HL-60 (cell line): ENCODE data around the gene ZBTB7C.

Experiments
- DNase-seq, 2 experiments: peaks; one replicate each; pipeline ENCODE4 v3.0.0-alpha.2; 2010 to 2020; ENCODE audit warnings: low read depth in 1 of 2, low spot score in 1 of 2
- H3K27ac ChIP-seq: fragments of 250-450 bp; sonication (Bioruptor Pico); replicated peaks from 2 replicates; pipeline ENCODE4 v1.5.1; 2020; ENCODE audit warnings: mild to moderate bottlenecking, moderate library complexity
- H3K27me3 ChIP-seq: fragments of 250-450 bp; sonication (Bioruptor Pico); 2 replicates; pipeline ENCODE4 v1.5.1; 2021; ENCODE audit warnings: mild to moderate bottlenecking, moderate library complexity; ENCODE audit not compliant: insufficient read depth, poor library complexity, severe bottlenecking
- H3K4me3 ChIP-seq: replicated peaks from 2 replicates; pipeline ENCODE4 v1.5.1; 2011; ENCODE audit warnings: mild to moderate bottlenecking, control low read depth, low read length; ENCODE audit not compliant: insufficient read depth
- CTCF ChIP-seq: IDR thresholded peaks from one replicate; pipeline ENCODE4 v1.5.1; 2011; ENCODE audit warnings: low read length, control low read depth, inconsistent platforms; ENCODE audit not compliant: insufficient read depth
- GABPA ChIP-seq: IDR thresholded peaks from 2 replicates; pipeline ENCODE4 v1.6.1; 2012; ENCODE audit warnings: low read depth
- POLR2AphosphoS5 ChIP-seq: IDR thresholded peaks from 2 replicates; pipeline ENCODE4 v1.6.1; 2012; ENCODE audit warnings: low read depth
- REST ChIP-seq: IDR thresholded peaks from 2 replicates; pipeline ENCODE4 v1.6.1; 2012; ENCODE audit warnings: low read depth; ENCODE audit not compliant: insufficient replicate concordance
- SPI1 ChIP-seq: IDR thresholded peaks from 2 replicates; pipeline ENCODE4 v1.6.1; 2012; ENCODE audit warnings: low read depth, mild to moderate bottlenecking, borderline replicate concordance

ZBTB7C gene

GRCh38 chr18:48052842-48053241 is 356.3 kb downstream of the ZBTB7C start:
- Histone ChIP-seq H3K4me3 (no peak overlapping the region), H3K27ac (no peak overlapping the region), H3K27me3 (peaks cover 34% of the 10 kb centered on the region)
- no peak for DNase-seq
- no peak for TF ChIP-seq CTCF
- TF ChIP-seq POLR2AphosphoS5 = no peak
- no peak for TF ChIP-seq SPI1
- no peak for TF ChIP-seq GABPA
- TF ChIP-seq REST = no peak

- DNase-seq = no peak
- H3K27me3 ChIP-seq = peaks cover 30% of the 10 kb centered on the region
- no peak overlapping the region for H3K27ac ChIP-seq
- TF ChIP-seq SPI1 (no peak), CTCF (no peak), GABPA (no peak), POLR2AphosphoS5 (no peak), REST (no peak)
- H3K4me3 ChIP-seq = no peak overlapping the region
These were observed 357.0 kb downstream of the ZBTB7C start for GRCh38 chr18:48051945-48052840.

- Histone ChIP-seq H3K4me3 (no peak overlapping the region), H3K27ac (no peak overlapping the region), H3K27me3 (peaks cover 22% of the 10 kb centered on the region)
- TF ChIP-seq SPI1 (no peak), CTCF (no peak), POLR2AphosphoS5 (no peak), REST (no peak), GABPA (no peak)
- no peak for DNase-seq
These were observed 359.0 kb downstream of the ZBTB7C start for GRCh38 chr18:48050176-48050575.
